Ovary (tissue), 9 donors: ENCODE results near the gene PMIS2. TPM values are rescaled to one million over a fixed set of nuclear protein-coding genes. Genes with fewer than 3 reads are reported as not detected.

Experiments
- DNase-seq, 5 donors: peaks; one replicate each; pipeline ENCODE4 v3.0.0-alpha.2; 2019 to 2020
- H3K27ac ChIP-seq, 2 donors: fragments of 200-600 bp; one replicate each; pipeline versions ENCODE4 v1.5.1 to v1.8.0; 2019 to 2022
- H3K27me3 ChIP-seq: fragments of 200-600 bp; one replicate; pipeline ENCODE4 v1.8.0; 2022
- H3K36me3 ChIP-seq: fragments of 200-600 bp; sonication (generic); one replicate; pipeline ENCODE4 v1.5.1; 2019
- H3K4me1 ChIP-seq: one replicate; pipeline ENCODE4 v1.8.1; 2013; ENCODE audit warnings: mild to moderate bottlenecking, moderate library complexity; ENCODE audit not compliant: insufficient read depth
- H3K4me3 ChIP-seq: fragments of 200-600 bp; sonication (generic); one replicate; pipeline ENCODE4 v1.5.1; 2017
- H3K9me3 ChIP-seq, 2 donors: fragments of 200-600 bp in 1 of 2; sonication (generic) in 1 of 2; one replicate each; pipeline versions ENCODE4 v1.5.1 to v1.8.1; 2013 to 2019; ENCODE audit warnings: mild to moderate bottlenecking in 1 of 2, moderate library complexity in 1 of 2
- CTCF ChIP-seq, 3 donors: fragments of 450-650 bp in 2 of 3; fragments of 200-600 bp in 1 of 3; IDR thresholded peaks; one replicate each; pipeline versions ENCODE4 v1.5.1 to v1.8.0; 2016 to 2022; ENCODE audit warnings: antibody characterized with exemption in 3 of 3, mild to moderate bottlenecking in 1 of 3
- EP300 ChIP-seq: sonication (generic); formaldehyde crosslinking; IDR thresholded peaks from one replicate; pipeline ENCODE4 v1.6.1; 2017; ENCODE audit warnings: antibody characterized with exemption
- POLR2A ChIP-seq: fragments of 450-650 bp; IDR thresholded peaks from one replicate; pipeline ENCODE4 v1.6.1; 2017; ENCODE audit warnings: antibody characterized with exemption, mild to moderate bottlenecking, moderate library complexity
- WGBS, 3 donors: extraction: QIAGEN DNeasy Blood & Tissue Kit in 1 of 3; methylation state at CpG; one replicate each; pipeline versions ENCODE4 v1.1.5 to v1.1.7; 2013 to 2017; 5-methylcytosine and 5-hydroxymethylcytosine counted together
- intact Hi-C, 4 donors: fragments of 100-400 bp; cut with DNase I; formaldehyde crosslinking; loops; one replicate each; pipeline versions ENCODE4 v1.11.0 to v1.15.1; 2022 to 2023
- polyA plus RNA-seq, 2 donors: library from polyadenylated mRNA; stranded (reverse); fragments of 200-250 nt in 1 of 2; fragments of 350-450 nt in 1 of 2; fragmentation: Illumina TruSeq in 1 of 2; extraction: RNeasy Lipid Tissue Mini Kit (QIAGEN cat#74804) in 1 of 2; gene quantifications; one replicate each; pipeline ENCODE4 v1.2.3, GENCODE V29; 2013 to 2014
- total RNA-seq, 7 donors: library from RNA; depleted of rRNA in 2 of 7; stranded (reverse); fragments of >200 nt in 2 of 7; fragmentation: NEBNext Ultra II Directional in 3 of 7; extraction: Animal tissue kit (Norgen Biotek cat#: 25700) in 3 of 7; gene quantifications; one replicate each; pipeline versions ENCODE4 v1.1.0 to v1.2.4, GENCODE V29; 2016 to 2023
- donor health status: DM: no; HTN: no; CAD: no; lungs with moderate emphysema.
- donor health status: DM: no; HTN: no; CAD: no.
- donor health status: Bipolar disorder and iron deficiency.
- donor health status: DM: yes; HTN: yes; CAD: no.
- donor health status: DM: no; HTN: no; CAD: no.
- donor health status: DM: yes; HTN: yes; CAD: no.

Gene PMIS2
- total and polyA plus RNA-seq, 9 donors, result not detected

GRCh38 chr19:35623327-35624010, 37.5 kb downstream of the PMIS2 start:
- no peaks in the 10 kb centered on the region for H3K4me1 ChIP-seq
- no peak for DNase-seq
- no peaks in the 10 kb centered on the region for H3K27me3 ChIP-seq
- WGBS, 3 donors, result 83 to 87% (median 85%) methylated on average over 6 of the region's 6 CpGs
- H3K4me3 ChIP-seq, result no peak overlapping the region
- no peak overlapping the region for H3K27ac ChIP-seq
- intact Hi-C loops, result no loop called here
- TF ChIP-seq POLR2A (no peak), EP300 (no peak), CTCF (IDR thresholded peaks at IDR 0.05) (no peak)
- H3K9me3 ChIP-seq, result no peaks in the 10 kb centered on the region
- H3K36me3 ChIP-seq, result no peaks in the 10 kb centered on the region

GRCh38 chr19:35628264-35628564, 42.2 kb downstream of the PMIS2 start:
- no peak for DNase-seq
- H3K9me3 ChIP-seq, result no peaks in the 10 kb centered on the region
- 3 to 10% (median 3%) methylated on average over 9 of the region's 9 CpGs for WGBS, 3 donors
- H3K4me3 ChIP-seq, result peak overlapping the region; percentile 61
- intact Hi-C loops, result no loop called here
- peak overlapping the region; percentile 90 to 97 for H3K27ac ChIP-seq
- H3K27me3 ChIP-seq, result no peaks in the 10 kb centered on the region
- TF ChIP-seq EP300, result no peak
- no peak for TF ChIP-seq POLR2A
- H3K36me3 ChIP-seq, result no peaks in the 10 kb centered on the region
- peaks cover 4% of the 10 kb centered on the region for H3K4me1 ChIP-seq

- intact Hi-C loops, result no loop called here
- peak within 1 kb of the TSS; percentile 90 to 97 for H3K27ac ChIP-seq
- H3K4me1 ChIP-seq, result peaks cover 4% of the 10 kb centered on the region
- TF ChIP-seq POLR2A (peak; percentile 74), EP300 (no peak), CTCF (IDR thresholded peaks at IDR 0.05) (peak in 1 of 3 donors; percentile 35)
- DNase-seq, result peak; percentile 96 to 99 (median 98)
- H3K36me3 ChIP-seq, result no peaks in the 10 kb centered on the region
- peak within 1 kb of the TSS; percentile 61 for H3K4me3 ChIP-seq
- 0 to 1% (median 0%) methylated on average over 28 to 56 of the region's 56 CpGs for WGBS, 3 donors
- H3K27me3 ChIP-seq, result no peaks in the 10 kb centered on the region
- no peaks in the 10 kb centered on the region for H3K9me3 ChIP-seq
Observed at GRCh38 chr19:35628565-35629331, 42.8 kb downstream of the PMIS2 start, which contains the start of gene RBM42. TSS of gene RBM42 (plus strand) at chr19:35629036. CDS start at chr19:35629154, 118 bp downstream.

- intact Hi-C loops, result no loop called here
Observed at GRCh38 chr19:35629332-35629633, 43.3 kb downstream of the PMIS2 start.

More at GRCh38 chr19:35629332-35629633, 43.3 kb downstream of the PMIS2 start:
- 4 to 13% (median 6%) methylated on average over 7 to 15 of the region's 15 CpGs for WGBS, 3 donors
- Histone ChIP-seq H3K36me3 (no peaks in the 10 kb centered on the region), H3K27me3 (no peaks in the 10 kb centered on the region), H3K4me3 (peak overlapping the region; percentile 61), H3K27ac (peak overlapping the region; percentile 90 to 97), H3K9me3 (no peaks in the 10 kb centered on the region), H3K4me1 (peaks cover 4% of the 10 kb centered on the region)
- TF ChIP-seq CTCF (IDR thresholded peaks at IDR 0.05), result no peak
- TF ChIP-seq POLR2A, result no peak
- no peak for TF ChIP-seq EP300
- DNase-seq, result no peak
